OCI-LY1 (cell line): ENCODE measurements around the gene ALS2.

Experiments
- H2AFZ ChIP-seq: fragments of 200-600 bp; sonication (generic), shearing (Covaris generic); 2 replicates; pipeline ENCODE4 v1.6.0; 2014; ENCODE audit warnings: antibody characterized with exemption, mild to moderate bottlenecking, low read length
- H3F3A ChIP-seq: fragments of 200-600 bp; sonication (generic), shearing (Covaris generic); 2 replicates; pipeline ENCODE4 v1.6.0; 2014; ENCODE audit warnings: mild to moderate bottlenecking, antibody characterized with exemption, low read length, moderate library complexity; ENCODE audit not compliant: insufficient read depth
- H3K27ac ChIP-seq: fragments of 200-600 bp; sonication (generic); 2 replicates; pipeline ENCODE4 v1.5.1; 2014; ENCODE audit warnings: low read length, mixed run types, mild to moderate bottlenecking, low read depth; ENCODE audit not compliant: poor library complexity, severe bottlenecking
- H3K27me3 ChIP-seq: fragments of 200-600 bp; sonication (generic); 2 replicates; pipeline ENCODE4 v1.6.0; 2014; ENCODE audit warnings: antibody characterized with exemption, mild to moderate bottlenecking, low read length, moderate library complexity; ENCODE audit not compliant: insufficient read depth
- H3K36me3 ChIP-seq: fragments of 200-600 bp; sonication (generic); 2 replicates; pipeline ENCODE4 v1.6.1; 2014; ENCODE audit warnings: mild to moderate bottlenecking, antibody characterized with exemption, low read length, moderate library complexity, mixed read lengths; ENCODE audit not compliant: insufficient read depth
- H3K4me1 ChIP-seq: fragments of 200-600 bp; sonication (generic); 2 replicates; pipeline ENCODE4 v1.5.1; 2014; ENCODE audit warnings: mild to moderate bottlenecking, low read length, moderate library complexity; ENCODE audit not compliant: insufficient read depth, severe bottlenecking
- H3K4me2 ChIP-seq: fragments of 200-600 bp; sonication (generic), shearing (Covaris generic); 2 replicates; pipeline ENCODE4 v1.6.1; 2014; ENCODE audit warnings: low read length
- H3K4me3 ChIP-seq: fragments of 200-600 bp; sonication (generic); 2 replicates; pipeline ENCODE4 v1.5.1; 2014; ENCODE audit warnings: low read length, low read depth, mild to moderate bottlenecking, mixed read lengths; ENCODE audit not compliant: poor library complexity, severe bottlenecking
- H3K79me2 ChIP-seq: fragments of 200-600 bp; shearing (Covaris generic); 2 replicates; pipeline ENCODE4 v1.6.1; 2016; ENCODE audit warnings: mixed run types, low read length, mixed read lengths; ENCODE audit not compliant: insufficient read depth
- H3K9ac ChIP-seq: fragments of 200-600 bp; sonication (generic), shearing (Covaris generic); 2 replicates; pipeline ENCODE4 v1.6.1; 2014; ENCODE audit warnings: mild to moderate bottlenecking, low read length, mixed read lengths
- H3K9me2 ChIP-seq: fragments of 200-600 bp; sonication (generic), shearing (Covaris generic); 2 replicates; pipeline ENCODE4 v1.6.1; 2014; ENCODE audit warnings: low read depth, mild to moderate bottlenecking, low read length, mixed read lengths
- H3K9me3 ChIP-seq: fragments of 200-600 bp; shearing (Covaris generic); 2 replicates; pipeline ENCODE4 v1.6.1; 2014; ENCODE audit warnings: low read length, mixed read lengths
- H4K20me1 ChIP-seq: fragments of 200-600 bp; sonication (generic), shearing (Covaris generic); 2 replicates; pipeline ENCODE4 v1.6.0; 2016; ENCODE audit warnings: mild to moderate bottlenecking, low read length; ENCODE audit not compliant: insufficient read depth
- EZH2 ChIP-seq: fragments of 200-600 bp; sonication (generic), shearing (Covaris generic); IDR thresholded peaks from 2 replicates; pipeline ENCODE4 v1.8.0; 2017; ENCODE audit warnings: borderline replicate concordance, mixed run types, mild to moderate bottlenecking, antibody characterized with exemption, low read length, moderate library complexity, mixed read lengths
- TF ChIP-seq, protein P1 (sequence below): fragments of 200-600 bp; sonication (generic), shearing (Covaris generic); IDR thresholded peaks from 2 replicates; pipeline ENCODE4 v1.5.1; 2017; ENCODE audit warnings: mild to moderate bottlenecking, antibody characterized with exemption, low read length, moderate library complexity, mixed read lengths

Gene ALS2

DNA sequence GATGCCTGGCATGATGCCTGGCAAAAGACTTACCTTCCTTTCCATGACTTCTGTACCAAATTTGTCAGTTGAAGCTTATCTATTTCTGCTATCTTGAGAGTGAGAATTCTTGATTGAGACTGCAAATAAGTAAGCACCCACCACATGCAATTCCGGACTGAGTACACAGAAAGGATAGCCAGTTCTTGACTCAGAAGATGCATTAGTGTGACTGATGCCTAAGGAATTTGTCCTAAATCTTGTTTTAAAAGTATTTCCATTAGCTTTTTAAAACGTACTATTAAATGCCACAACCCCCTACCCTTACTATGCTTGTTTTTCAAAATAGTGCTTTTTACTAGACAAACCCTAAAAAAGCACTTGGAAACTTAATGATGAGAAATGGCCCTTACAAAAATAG lies 82.8 kb downstream of the ALS2 start:
- no peaks in the 10 kb centered on the region for H3K27me3 ChIP-seq
- H3K27ac ChIP-seq: no peak overlapping the region
- no peaks in the 10 kb centered on the region for H3K9me3 ChIP-seq
- no peaks in the 10 kb centered on the region for H3K36me3 ChIP-seq
- H2AFZ ChIP-seq: no peak overlapping the region
- H3K9ac ChIP-seq: no peak overlapping the region
- H3K9me2 ChIP-seq: no peaks in the 10 kb centered on the region
- no peak for TF ChIP-seq EZH2
- TF ChIP-seq, protein P1, sequence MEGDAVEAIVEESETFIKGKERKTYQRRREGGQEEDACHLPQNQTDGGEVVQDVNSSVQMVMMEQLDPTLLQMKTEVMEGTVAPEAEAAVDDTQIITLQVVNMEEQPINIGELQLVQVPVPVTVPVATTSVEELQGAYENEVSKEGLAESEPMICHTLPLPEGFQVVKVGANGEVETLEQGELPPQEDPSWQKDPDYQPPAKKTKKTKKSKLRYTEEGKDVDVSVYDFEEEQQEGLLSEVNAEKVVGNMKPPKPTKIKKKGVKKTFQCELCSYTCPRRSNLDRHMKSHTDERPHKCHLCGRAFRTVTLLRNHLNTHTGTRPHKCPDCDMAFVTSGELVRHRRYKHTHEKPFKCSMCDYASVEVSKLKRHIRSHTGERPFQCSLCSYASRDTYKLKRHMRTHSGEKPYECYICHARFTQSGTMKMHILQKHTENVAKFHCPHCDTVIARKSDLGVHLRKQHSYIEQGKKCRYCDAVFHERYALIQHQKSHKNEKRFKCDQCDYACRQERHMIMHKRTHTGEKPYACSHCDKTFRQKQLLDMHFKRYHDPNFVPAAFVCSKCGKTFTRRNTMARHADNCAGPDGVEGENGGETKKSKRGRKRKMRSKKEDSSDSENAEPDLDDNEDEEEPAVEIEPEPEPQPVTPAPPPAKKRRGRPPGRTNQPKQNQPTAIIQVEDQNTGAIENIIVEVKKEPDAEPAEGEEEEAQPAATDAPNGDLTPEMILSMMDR: no peak
- H3K4me2 ChIP-seq: no peak overlapping the region
- no peaks in the 10 kb centered on the region for H3K79me2 ChIP-seq
- H3K4me3 ChIP-seq: no peak overlapping the region
- no peaks in the 10 kb centered on the region for H3F3A ChIP-seq
- H3K4me1 ChIP-seq: no peaks in the 10 kb centered on the region
- H4K20me1 ChIP-seq: no peaks in the 10 kb centered on the region

DNA sequence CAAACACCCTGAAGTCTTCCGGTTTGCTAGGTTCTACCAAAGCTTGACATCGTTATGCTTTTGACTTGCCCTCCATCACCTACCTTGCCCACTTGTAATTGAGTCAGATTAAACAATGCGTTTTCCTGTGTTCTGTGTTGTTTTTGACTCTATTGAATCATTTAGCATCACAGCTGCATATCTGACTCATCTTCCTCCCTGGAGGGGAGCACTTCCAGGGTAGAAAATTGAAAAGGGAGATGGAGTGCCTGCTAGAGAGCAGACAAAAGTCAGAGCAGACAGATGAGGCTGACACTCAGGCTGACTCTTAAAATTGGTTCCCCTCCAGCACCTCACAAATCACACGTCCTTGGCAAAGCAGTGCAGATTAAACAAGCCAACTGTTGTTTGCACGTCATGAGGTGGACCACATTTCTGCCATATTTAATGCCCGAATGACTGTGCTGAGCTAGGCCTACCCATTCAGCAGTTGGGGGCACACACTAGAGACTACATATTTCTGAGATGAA lies 84.5 kb downstream of the ALS2 start:
- H3K4me3 ChIP-seq: no peak overlapping the region
- H3K4me2 ChIP-seq: no peak overlapping the region
- H3K9me2 ChIP-seq: no peaks in the 10 kb centered on the region
- H3K27ac ChIP-seq: no peak overlapping the region
- H3K4me1 ChIP-seq: no peaks in the 10 kb centered on the region
- H2AFZ ChIP-seq: no peak overlapping the region
- no peaks in the 10 kb centered on the region for H3K79me2 ChIP-seq
- TF ChIP-seq EZH2: no peak
- TF ChIP-seq, protein P1: no peak
- no peaks in the 10 kb centered on the region for H3K27me3 ChIP-seq
- H3K36me3 ChIP-seq: no peaks in the 10 kb centered on the region
- no peaks in the 10 kb centered on the region for H3K9me3 ChIP-seq
- no peaks in the 10 kb centered on the region for H4K20me1 ChIP-seq
- no peak overlapping the region for H3K9ac ChIP-seq
- no peaks in the 10 kb centered on the region for H3F3A ChIP-seq

DNA sequence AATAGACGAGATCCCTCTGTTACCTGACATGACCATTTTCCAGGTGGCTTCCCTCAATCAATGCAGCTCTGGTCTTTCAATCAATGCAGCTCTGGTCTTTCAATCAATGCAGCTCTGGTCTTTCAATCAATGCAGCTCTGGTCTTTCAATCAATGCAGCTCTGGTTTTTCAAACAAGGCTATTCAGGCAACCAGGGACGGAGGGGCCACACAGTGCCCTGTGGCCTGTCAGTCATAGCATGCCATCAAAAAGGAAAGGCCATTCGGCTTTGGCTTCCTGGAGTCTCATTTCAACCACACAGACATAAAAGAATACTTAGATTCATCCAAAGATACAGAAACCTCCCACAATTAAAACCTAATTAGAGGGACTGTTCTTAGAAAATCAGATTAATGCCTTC lies 95.6 kb downstream of the ALS2 start:
- no peak overlapping the region for H3K9ac ChIP-seq
- no peaks in the 10 kb centered on the region for H3K79me2 ChIP-seq
- H4K20me1 ChIP-seq: no peaks in the 10 kb centered on the region
- no peaks in the 10 kb centered on the region for H3K9me3 ChIP-seq
- no peaks in the 10 kb centered on the region for H3K4me1 ChIP-seq
- H3K36me3 ChIP-seq: no peaks in the 10 kb centered on the region
- no peak overlapping the region for H3K27ac ChIP-seq
- H3K4me2 ChIP-seq: no peak overlapping the region
- H3K9me2 ChIP-seq: no peaks in the 10 kb centered on the region
- no peak overlapping the region for H2AFZ ChIP-seq
- no peak overlapping the region for H3K4me3 ChIP-seq
- no peaks in the 10 kb centered on the region for H3K27me3 ChIP-seq
- no peak for TF ChIP-seq EZH2
- TF ChIP-seq, protein P1: no peak
- H3F3A ChIP-seq: no peaks in the 10 kb centered on the region
